ENCODE data around the gene TRMT1.

- TF ChIP-seq CTCF (conservative IDR thresholded peaks at IDR 0.05) (no peak), ZFX (IDR thresholded peaks at IDR 0.05) (no peak)
These were observed 3.5 kb upstream of the TRMT1 start for GRCh38 chr19:13120031-13120430.

Data from C4-2B (cell line).